Kidney (tissue), 14 donors: ENCODE results near the gene ST6GALNAC5. TPM values are rescaled to one million over a fixed set of nuclear protein-coding genes. Genes with fewer than 3 reads are reported as not detected.
"Not testable (repeated sequence)": the region's sequence is repeated elsewhere in the genome, so short reads cannot be mapped to it uniquely, and the experiment has no call there.

Experiments used
- DNase-seq, 5 donors: peaks; one replicate each; pipeline ENCODE4 v3.0.0-alpha.2; 2013 to 2020
- FAIRE-seq: peaks from 2 replicates; lab custom pipeline; 2012; peaks lifted over from hg19 to GRCh38; lab: Jason Lieb, UNC
- H3K27ac ChIP-seq, 2 donors: one replicate each; pipeline ENCODE4 v1.7.0; 2013; ENCODE audit warnings: low read depth in 2 of 2, low read length in 2 of 2, inconsistent platforms in 1 of 2
- H3K27me3 ChIP-seq: one replicate; pipeline ENCODE4 v1.7.1; 2013; ENCODE audit warnings: low read length, inconsistent platforms; ENCODE audit not compliant: control insufficient read depth, insufficient read depth
- H3K36me3 ChIP-seq, 3 donors: one replicate each; pipeline versions ENCODE4 v1.7.0 to v1.7.1; 2013; ENCODE audit warnings: low read length in 3 of 3, control low read depth in 1 of 3, inconsistent platforms in 1 of 3; ENCODE audit not compliant: insufficient read depth in 3 of 3, control insufficient read depth in 2 of 3
- H3K4me1 ChIP-seq, 3 donors: one replicate each; pipeline versions ENCODE4 v1.7.0 to v1.7.1; 2013; ENCODE audit warnings: low read length in 3 of 3, inconsistent platforms in 1 of 3, low read depth in 1 of 3; ENCODE audit not compliant: control insufficient read depth in 2 of 3, insufficient read depth in 2 of 3
- H3K4me3 ChIP-seq, 3 donors: one replicate each; pipeline versions ENCODE4 v1.7.0 to v1.8.1; 2013; ENCODE audit warnings: low read length in 3 of 3, control low read depth in 1 of 3, inconsistent platforms in 1 of 3
- H3K9ac ChIP-seq, 3 donors: one replicate each; pipeline versions ENCODE4 v1.7.0 to v1.7.1; 2013; ENCODE audit warnings: low read length in 3 of 3, control low read depth in 1 of 3, inconsistent platforms in 1 of 3
- H3K9me3 ChIP-seq, 3 donors: one replicate each; pipeline versions ENCODE4 v1.7.0 to v1.7.1; 2013; ENCODE audit warnings: low read length in 3 of 3, control low read depth in 1 of 3, inconsistent platforms in 1 of 3; ENCODE audit not compliant: control insufficient read depth in 2 of 3, insufficient read depth in 1 of 3
- CTCF ChIP-seq: IDR thresholded peaks from 3 replicates; pipeline ENCODE4 v1.5.1; 2012; ENCODE audit warnings: mild to moderate bottlenecking, moderate library complexity, borderline replicate concordance; ENCODE audit not compliant: insufficient read depth; ENCODE audit errors: extremely low read depth
- intact Hi-C: fragments of 100-400 bp; cut with DNase I; formaldehyde crosslinking; loops from one replicate; pipeline ENCODE4 v1.11.1; 2022
- polyA plus RNA-seq: library from polyadenylated mRNA; stranded (reverse); fragments of 350-450 nt; fragmentation: Illumina TruSeq; extraction: RNeasy Lipid Tissue Mini Kit (QIAGEN cat#74804); gene quantifications from one replicate; pipeline ENCODE4 v1.2.3, GENCODE V29; 2014; ENCODE audit warnings: low read depth, low replicate concordance; ENCODE audit not compliant: insufficient read depth
- total RNA-seq: library from RNA; stranded (reverse); fragmentation: NEBNext Ultra II Directional; extraction: Animal tissue kit (Norgen Biotek cat#: 25700); gene quantifications from one replicate; pipeline ENCODE4 v1.2.1, GENCODE V29; 2021
- donor health status: control.
- donor health status: control.
- donor health status: control.
- donor health status: control.
- donor health status: control.
- donor health status: DM: yes; HTN: yes; CAD: no.
- donor health status: Normal renal cell carcinoma (clear cell type).

ST6GALNAC5 gene
- total and polyA plus RNA-seq, 2 donors from 2014 or later, result 0.34 to 0.50 TPM

GRCh38 chr1:76958828-76959227, 91.5 kb downstream of the ST6GALNAC5 start:
- H3K4me1 ChIP-seq, result no peaks in the 10 kb centered on the region
- H3K27me3 ChIP-seq, result no peaks in the 10 kb centered on the region
- no peak for TF ChIP-seq CTCF
- FAIRE-seq (no peak), DNase-seq (peak in 4 of 5 donors; percentile 16 to 39 (median 19))
- intact Hi-C loops, result no loop called here
- H3K27ac ChIP-seq, result no peak overlapping the region
- H3K36me3 ChIP-seq, result no peaks in the 10 kb centered on the region
- H3K4me3 ChIP-seq, result no peak overlapping the region
- H3K9me3 ChIP-seq, result no peaks in the 10 kb centered on the region
- H3K9ac ChIP-seq, result no peak overlapping the region

GRCh38 chr1:76959556-76959955, 92.3 kb downstream of the ST6GALNAC5 start:
- H3K27me3 ChIP-seq, result no peaks in the 10 kb centered on the region
- DNase-seq (no peak), FAIRE-seq (no peak)
- H3K36me3 ChIP-seq, result no peaks in the 10 kb centered on the region
- H3K4me1 ChIP-seq, result no peaks in the 10 kb centered on the region
- TF ChIP-seq CTCF, result no peak
- no peaks in the 10 kb centered on the region for H3K9me3 ChIP-seq
- no peak overlapping the region for H3K9ac ChIP-seq
- no peak overlapping the region for H3K27ac ChIP-seq
- intact Hi-C loops, result no loop called here
- H3K4me3 ChIP-seq, result no peak overlapping the region

DNA sequence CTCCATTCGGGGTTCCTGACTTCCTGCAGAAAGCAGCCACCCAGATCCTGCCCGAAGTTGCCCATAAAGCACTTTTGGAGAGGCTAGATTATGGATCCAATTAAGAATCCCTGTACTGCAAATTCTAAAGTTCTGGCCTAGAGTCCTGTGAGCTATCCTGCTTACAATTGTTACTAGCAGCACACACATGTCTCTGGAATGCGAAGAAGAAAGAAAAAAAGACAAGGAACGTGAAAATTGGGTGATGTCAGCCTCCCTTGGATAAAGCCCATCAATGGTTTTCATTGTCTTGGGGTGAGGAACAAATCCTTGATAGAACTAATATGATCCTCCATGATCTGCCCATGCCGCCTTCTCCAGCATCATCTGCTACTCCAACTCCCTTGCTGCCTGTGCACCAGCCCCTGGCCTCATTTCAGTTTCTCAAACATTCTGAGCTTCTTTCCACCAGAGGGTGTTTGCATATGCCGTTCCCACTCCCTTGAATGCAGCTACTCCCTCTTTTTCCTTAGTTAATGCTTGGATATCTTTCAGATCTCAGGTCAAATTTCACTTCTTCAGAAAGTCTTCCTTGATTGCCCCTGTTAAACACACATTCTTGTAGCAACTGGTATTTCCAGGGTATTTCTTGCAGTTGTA, 94.0 kb downstream of the ST6GALNAC5 start:
- no peak for FAIRE-seq
- Histone ChIP-seq H3K36me3 (no peaks in the 10 kb centered on the region), H3K27ac (no peak overlapping the region), H3K9ac (no peak overlapping the region), H3K9me3 (no peaks in the 10 kb centered on the region), H3K27me3 (no peaks in the 10 kb centered on the region), H3K4me1 (no peaks in the 10 kb centered on the region), H3K4me3 (no peak overlapping the region)
- DNase-seq, result no peak
- no peak for TF ChIP-seq CTCF
- intact Hi-C loops, result no loop called here

DNA sequence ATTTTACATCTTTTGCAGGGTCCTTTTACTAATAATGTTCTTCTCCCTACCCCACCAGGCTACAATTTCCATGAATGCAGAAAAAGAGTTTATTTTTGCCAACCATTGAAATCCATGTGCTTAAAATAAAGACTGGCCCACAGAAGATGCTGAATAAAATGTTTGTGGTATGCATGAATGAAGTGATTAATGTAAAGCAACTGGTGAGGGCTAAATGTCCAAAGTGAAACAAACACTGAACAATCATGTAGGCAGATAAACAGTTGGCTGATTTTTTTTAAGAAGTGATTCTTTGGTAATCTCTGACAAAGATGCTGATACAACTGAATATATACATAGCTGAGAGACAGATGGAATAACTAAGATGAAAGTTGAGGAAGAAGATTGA, 94.5 kb downstream of the ST6GALNAC5 start:
- FAIRE-seq (no peak), DNase-seq (no peak)
- intact Hi-C loops, result no loop called here
- Histone ChIP-seq H3K36me3 (no peaks in the 10 kb centered on the region), H3K9ac (no peak overlapping the region), H3K4me1 (no peaks in the 10 kb centered on the region), H3K4me3 (no peak overlapping the region), H3K27ac (no peak overlapping the region), H3K9me3 (no peaks in the 10 kb centered on the region), H3K27me3 (no peaks in the 10 kb centered on the region)
- no peak for TF ChIP-seq CTCF

GRCh38 chr1:76981267-76981666, 114.0 kb downstream of the ST6GALNAC5 start:
- H3K9me3 ChIP-seq, H3K36me3 ChIP-seq, H3K4me1 ChIP-seq, H3K27ac ChIP-seq, H3K27me3 ChIP-seq, FAIRE-seq, H3K9ac ChIP-seq, intact Hi-C loops, DNase-seq, H3K4me3 ChIP-seq: not testable (repeated sequence)
